HG03432 (cell line): ENCODE results near the gene NLRP14.

ENCODE experiments used
- ATAC-seq: cut with Tn5 transposase; IDR thresholded peaks from one replicate; pipeline ENCODE4 v1.9.1; 2021; ENCODE audit warnings: mild to moderate bottlenecking, moderate library complexity; ENCODE audit not compliant: unreplicated experiment

NLRP14 gene

GRCh38 chr11:7020183-7020917 is at the start of gene NLRP14, which contains the start of gene ZNF214:
Gene NLRP14, plus strand, starts transcription at chr11:7020479. Its CDS starts 18,108 bp downstream, at chr11:7038587.
Gene ZNF214, minus strand, starts transcription at chr11:7020346. Its CDS starts 17,511 bp downstream, at chr11:7002835.
- ATAC-seq: peak; percentile 85

- ATAC-seq: no peak
Measured at GRCh38 chr11:6979365-6979764, 40.9 kb upstream of the NLRP14 start.

GRCh38 chr11:6986487-6986886 is 33.8 kb upstream of the NLRP14 start:
- ATAC-seq: no peak

- ATAC-seq: no peak
Measured at GRCh38 chr11:6988506-6988905, 31.8 kb upstream of the NLRP14 start.

- ATAC-seq: no peak
Measured at GRCh38 chr11:6991227-6991626, 29.1 kb upstream of the NLRP14 start.

GRCh38 chr11:6992026-6992425 is 28.3 kb upstream of the NLRP14 start:
- ATAC-seq: no peak

GRCh38 chr11:6992457-6993417 is 27.5 kb upstream of the NLRP14 start:
- no peak for ATAC-seq

GRCh38 chr11:6995703-6996102 is 24.6 kb upstream of the NLRP14 start:
- ATAC-seq: no peak

- no peak for ATAC-seq
Measured at GRCh38 chr11:7004482-7004881, 15.8 kb upstream of the NLRP14 start.

GRCh38 chr11:7014118-7014517 is 6.2 kb upstream of the NLRP14 start:
- no peak for ATAC-seq

GRCh38 chr11:7016011-7016410 is 4.3 kb upstream of the NLRP14 start:
- ATAC-seq: no peak

- ATAC-seq: peak; percentile 32
Measured at GRCh38 chr11:7019500-7020182, 638 bp upstream of the NLRP14 start.

- no peak for ATAC-seq
Measured at GRCh38 chr11:7021318-7021717, 1.0 kb downstream of the NLRP14 start.

GRCh38 chr11:7028141-7028540 is 7.9 kb downstream of the NLRP14 start:
- no peak for ATAC-seq

GRCh38 chr11:7030836-7031235 is 10.6 kb downstream of the NLRP14 start:
- ATAC-seq: no peak

GRCh38 chr11:7031471-7031871 is 11.2 kb downstream of the NLRP14 start:
- no peak for ATAC-seq

- ATAC-seq: no peak
Measured at GRCh38 chr11:7032692-7033091, 12.4 kb downstream of the NLRP14 start.

- no peak for ATAC-seq
Measured at GRCh38 chr11:7034019-7034418, 13.7 kb downstream of the NLRP14 start.

GRCh38 chr11:7046474-7047175 is 26.3 kb downstream of the NLRP14 start:
- no peak for ATAC-seq

- ATAC-seq: no peak
Measured at GRCh38 chr11:7050191-7050590, 29.9 kb downstream of the NLRP14 start.
